Epithelial cell of esophagus (primary cell): Measurements from ENCODE around the gene ZNF175.

ENCODE experiments used
- DNase-seq: peaks from one replicate; pipeline ENCODE4 v3.0.0; 2010; ENCODE audit warnings: low read depth
- H3K4me3 ChIP-seq: 2 replicates; pipeline ENCODE4 v1.5.1; 2011; ENCODE audit warnings: mild to moderate bottlenecking, low read length, control low read depth
- CTCF ChIP-seq: IDR thresholded peaks from 2 replicates; pipeline ENCODE4 v1.5.1; 2011; ENCODE audit warnings: low read depth, mild to moderate bottlenecking, low read length, control low read depth, inconsistent platforms; ENCODE audit not compliant: insufficient read depth; ENCODE audit errors: missing control alignments

Gene ZNF175

GRCh38 chr19:51531349-51532315 is 39.5 kb upstream of the ZNF175 start, which contains the start of gene SIGLEC6:
Gene SIGLEC6 (minus strand): TSS chr19:51531670. CDS start chr19:51531648, 22 bp downstream.
- H3K4me3 ChIP-seq = no peak within 1 kb of the TSS
- DNase-seq = no peak
- TF ChIP-seq CTCF = no peak

- no peak for TF ChIP-seq CTCF
- no peak overlapping the region for H3K4me3 ChIP-seq
- DNase-seq = no peak
Measured at GRCh38 chr19:51535535-51535934, 35.5 kb upstream of the ZNF175 start.

- H3K4me3 ChIP-seq = no peak overlapping the region
Measured at GRCh38 chr19:51539821-51540366, 31.2 kb upstream of the ZNF175 start.

GRCh38 chr19:51541458-51542357 is 29.4 kb upstream of the ZNF175 start:
- DNase-seq = no peak
- no peak for TF ChIP-seq CTCF
- no peak overlapping the region for H3K4me3 ChIP-seq

More at GRCh38 chr19:51539821-51540366, 31.2 kb upstream of the ZNF175 start:
- no peak for TF ChIP-seq CTCF
- DNase-seq = no peak

GRCh38 chr19:51542699-51543098 is 28.4 kb upstream of the ZNF175 start:
- TF ChIP-seq CTCF = no peak
- H3K4me3 ChIP-seq = no peak overlapping the region

GRCh38 chr19:51544038-51544437 is 27.0 kb upstream of the ZNF175 start:
- no peak for TF ChIP-seq CTCF
- no peak overlapping the region for H3K4me3 ChIP-seq
- DNase-seq = no peak

More at GRCh38 chr19:51542699-51543098, 28.4 kb upstream of the ZNF175 start:
- no peak for DNase-seq
